SH-SY5Y (cell line): Measurements from ENCODE around the gene WNT5A.

Source experiments
- GATA2 ChIP-seq: IDR thresholded peaks from 2 replicates; pipeline ENCODE4 v1.6.1; 2011; ENCODE audit warnings: mild to moderate bottlenecking, low read depth, low read length
- GATA3 ChIP-seq: IDR thresholded peaks from 2 replicates; pipeline ENCODE4 v1.6.1; 2011; ENCODE audit warnings: low read depth, mild to moderate bottlenecking, low read length, moderate library complexity

WNT5A gene

DNA sequence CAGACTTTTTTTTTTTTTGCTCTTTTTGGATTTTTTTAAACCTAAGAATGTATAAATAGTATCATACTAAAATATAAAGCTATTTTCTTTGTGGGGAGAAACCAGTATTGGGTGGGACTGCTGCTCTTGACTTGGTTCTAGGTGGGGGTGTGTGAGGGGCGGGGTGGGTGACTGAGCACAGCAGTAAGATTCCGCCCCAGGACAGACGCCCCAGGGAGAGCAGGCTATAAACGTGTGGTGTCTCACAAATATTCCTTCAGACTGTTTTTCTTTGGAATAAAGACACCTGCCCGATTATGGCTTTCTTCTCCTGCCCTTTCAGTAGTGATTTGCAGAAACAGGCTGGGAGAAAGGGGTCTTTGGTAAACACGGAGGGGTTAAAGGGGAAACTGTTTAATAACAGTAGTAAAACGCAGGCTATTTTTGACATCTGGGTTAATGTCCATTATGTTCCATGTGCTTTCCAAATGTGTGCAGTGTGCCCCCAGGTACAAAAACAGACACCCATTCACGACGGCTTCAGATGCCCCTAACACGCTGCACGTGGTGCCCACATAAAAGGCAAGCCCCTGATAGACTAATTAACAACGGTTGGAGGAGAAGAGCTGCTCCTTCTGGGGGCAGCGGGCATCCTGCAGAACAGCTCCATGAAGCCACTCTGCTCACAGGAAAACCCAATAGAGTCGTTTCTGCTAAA is 28.6 kb upstream of the WNT5A start:
- no peak for TF ChIP-seq GATA3
- no peak for TF ChIP-seq GATA2

DNA sequence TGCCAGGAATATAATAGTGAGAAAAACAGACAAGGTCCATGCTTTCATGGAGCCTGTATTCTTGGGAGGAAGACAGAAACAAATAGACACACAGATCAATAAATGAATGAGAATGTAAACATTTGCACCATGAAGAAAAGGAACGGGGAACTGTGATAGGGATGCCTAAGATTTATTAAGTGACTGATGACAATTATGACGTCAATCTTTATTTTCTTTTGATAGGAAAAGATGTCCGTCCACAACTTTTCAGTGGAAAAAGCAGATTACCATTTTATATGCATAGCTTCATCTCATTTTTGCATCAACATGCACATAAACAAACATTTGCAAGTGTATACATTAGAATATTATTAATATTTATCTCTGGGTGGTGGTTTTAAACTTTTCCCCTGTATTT is 27.9 kb upstream of the WNT5A start:
- TF ChIP-seq GATA3 (no peak), GATA2 (no peak)

DNA sequence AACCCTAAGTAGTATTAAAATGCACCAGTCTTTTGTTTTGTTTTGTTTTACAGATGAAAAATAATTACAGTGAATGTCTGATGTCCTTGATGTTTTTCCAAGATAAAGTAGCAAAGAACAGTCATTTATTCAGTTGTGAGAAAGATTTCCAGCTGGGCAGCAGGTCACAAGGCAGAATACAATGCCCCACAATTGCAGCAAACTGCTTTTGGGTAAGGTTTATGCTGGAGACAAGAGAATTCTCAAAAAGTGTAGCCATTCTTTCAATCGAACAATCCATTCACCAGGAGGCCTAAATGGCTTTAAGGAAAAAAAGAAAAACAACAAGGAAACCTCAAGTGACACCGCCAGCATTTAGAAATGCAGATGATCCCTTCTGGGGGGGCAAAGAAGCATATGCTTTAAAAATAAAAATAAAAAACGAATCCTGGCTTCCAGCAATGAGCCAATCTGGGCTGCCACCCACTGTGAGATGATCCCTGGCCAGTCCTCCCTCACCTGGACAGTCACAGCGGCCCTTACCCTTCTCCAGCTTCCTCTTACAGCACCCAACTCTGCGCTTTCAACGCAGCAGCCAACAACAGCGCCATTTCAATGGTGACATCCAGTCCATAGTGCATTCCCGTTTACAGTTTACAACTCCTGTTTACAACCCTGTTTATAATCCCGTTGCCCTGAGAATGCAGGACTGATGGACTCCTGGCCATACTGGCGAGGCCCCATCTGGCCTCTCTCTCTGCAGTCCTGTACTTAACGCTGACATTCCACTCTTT is 25.7 kb upstream of the WNT5A start:
- TF ChIP-seq GATA3 (no peak), GATA2 (no peak)

DNA sequence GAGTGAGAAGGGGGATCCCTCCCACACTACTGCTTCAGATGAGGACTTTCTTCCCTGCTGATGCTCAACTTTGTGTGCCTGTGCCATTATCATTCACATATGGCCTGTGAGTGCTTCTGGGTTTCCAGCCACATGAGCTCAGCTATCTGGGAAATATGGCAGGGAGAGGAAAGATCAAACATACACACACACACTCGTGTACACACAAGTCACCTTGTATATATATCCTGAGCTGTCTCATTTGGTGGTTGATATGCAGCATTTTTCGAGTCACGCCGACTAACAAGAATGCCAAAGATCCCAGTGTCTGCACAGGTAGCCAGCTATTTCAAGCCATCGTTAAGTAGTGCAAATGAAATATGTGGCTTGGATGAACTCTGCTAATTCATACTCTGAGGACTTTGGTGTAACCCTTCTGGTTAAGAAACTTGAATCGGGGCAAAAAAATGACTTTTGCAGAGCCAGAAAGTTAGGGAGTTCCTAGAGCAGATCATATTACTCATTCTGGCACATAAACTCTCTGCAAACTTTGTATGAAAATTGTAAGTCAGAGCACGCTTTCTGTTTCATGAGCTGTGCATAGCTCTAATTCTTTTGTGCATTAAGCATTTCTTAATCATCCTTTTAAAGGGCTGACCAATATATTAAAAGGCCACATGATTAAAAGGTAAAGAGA is 24.9 kb upstream of the WNT5A start:
- TF ChIP-seq GATA3 (no peak), GATA2 (no peak)

DNA sequence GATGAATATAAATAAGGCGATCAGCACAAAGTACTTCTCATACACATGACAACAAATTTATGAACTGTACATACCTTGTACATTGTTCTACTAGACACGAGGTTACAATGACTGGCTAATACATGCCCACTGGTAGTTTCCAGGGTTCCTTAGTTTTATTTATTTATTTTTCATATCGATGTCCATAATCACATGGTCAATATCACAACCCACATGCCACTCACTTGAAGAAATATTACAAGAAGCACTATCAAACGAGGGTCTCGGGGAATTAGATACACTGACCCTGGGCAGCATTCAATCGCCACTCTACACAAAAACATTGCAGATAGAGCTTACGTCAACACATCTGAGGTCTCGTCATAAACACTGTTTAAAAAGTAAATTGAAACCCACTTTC is 21.2 kb upstream of the WNT5A start:
- TF ChIP-seq GATA2 (no peak), GATA3 (no peak)

DNA sequence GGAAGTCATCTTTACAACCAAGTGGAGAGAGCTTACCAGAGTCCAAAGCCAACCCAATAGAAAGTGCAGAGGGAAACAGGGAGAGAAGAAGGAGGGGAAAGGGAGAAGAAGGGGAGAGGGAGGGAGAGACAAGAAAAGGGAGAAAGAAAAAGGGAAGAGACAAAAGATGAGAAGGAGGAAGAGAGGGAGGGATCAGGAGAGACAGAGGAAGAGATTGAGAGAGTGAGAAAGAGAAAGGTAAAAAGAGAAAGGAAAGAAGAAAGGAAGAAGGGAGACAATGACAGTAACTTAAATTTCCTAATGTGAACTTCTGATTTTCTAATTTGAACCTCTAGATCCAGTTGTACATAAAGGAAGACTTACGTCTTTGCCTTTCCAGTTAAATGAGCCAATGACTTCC is 20.7 kb upstream of the WNT5A start:
- TF ChIP-seq GATA2 (no peak), GATA3 (no peak)

DNA sequence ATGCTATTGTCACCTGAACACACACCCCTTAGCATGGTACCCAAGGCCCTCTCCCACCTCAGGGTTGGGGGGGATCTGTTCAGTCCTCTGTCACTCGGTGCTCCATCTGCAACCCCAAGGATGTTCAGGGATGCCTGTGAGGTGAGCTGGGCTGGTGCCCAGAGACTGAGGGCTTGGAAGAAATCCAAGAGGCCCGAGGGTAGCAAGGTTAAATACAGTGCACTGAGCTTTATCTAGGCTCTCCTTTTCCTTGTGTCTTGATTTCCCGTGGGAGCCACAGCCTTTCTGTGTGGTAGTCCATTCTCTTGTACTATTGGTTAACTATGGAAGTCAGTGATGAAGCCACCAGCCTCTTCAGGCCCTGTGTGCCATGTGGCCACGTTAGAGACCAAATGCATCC is 18.7 kb upstream of the WNT5A start:
- no peak for TF ChIP-seq GATA3
- TF ChIP-seq GATA2 = no peak

DNA sequence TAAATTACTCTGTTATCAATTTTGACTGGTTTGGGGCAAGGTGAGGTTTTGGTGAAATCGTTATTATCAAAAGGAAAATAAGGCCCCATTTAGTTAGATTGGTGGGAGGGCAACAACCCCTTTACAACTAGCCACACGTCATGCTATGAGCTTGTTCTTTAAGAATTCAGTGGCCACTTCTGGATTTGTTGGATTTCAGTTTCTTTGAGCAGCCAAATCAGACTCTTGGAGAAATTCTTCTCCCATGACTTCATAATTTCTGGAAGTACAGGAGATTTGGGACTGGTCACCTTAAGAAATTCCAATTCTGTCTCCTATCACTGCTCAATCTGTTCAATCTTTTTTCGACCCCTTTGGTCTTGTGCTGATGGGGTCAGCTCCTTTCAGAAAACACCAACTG is 14.8 kb upstream of the WNT5A start:
- no peak for TF ChIP-seq GATA2
- TF ChIP-seq GATA3 = no peak

DNA sequence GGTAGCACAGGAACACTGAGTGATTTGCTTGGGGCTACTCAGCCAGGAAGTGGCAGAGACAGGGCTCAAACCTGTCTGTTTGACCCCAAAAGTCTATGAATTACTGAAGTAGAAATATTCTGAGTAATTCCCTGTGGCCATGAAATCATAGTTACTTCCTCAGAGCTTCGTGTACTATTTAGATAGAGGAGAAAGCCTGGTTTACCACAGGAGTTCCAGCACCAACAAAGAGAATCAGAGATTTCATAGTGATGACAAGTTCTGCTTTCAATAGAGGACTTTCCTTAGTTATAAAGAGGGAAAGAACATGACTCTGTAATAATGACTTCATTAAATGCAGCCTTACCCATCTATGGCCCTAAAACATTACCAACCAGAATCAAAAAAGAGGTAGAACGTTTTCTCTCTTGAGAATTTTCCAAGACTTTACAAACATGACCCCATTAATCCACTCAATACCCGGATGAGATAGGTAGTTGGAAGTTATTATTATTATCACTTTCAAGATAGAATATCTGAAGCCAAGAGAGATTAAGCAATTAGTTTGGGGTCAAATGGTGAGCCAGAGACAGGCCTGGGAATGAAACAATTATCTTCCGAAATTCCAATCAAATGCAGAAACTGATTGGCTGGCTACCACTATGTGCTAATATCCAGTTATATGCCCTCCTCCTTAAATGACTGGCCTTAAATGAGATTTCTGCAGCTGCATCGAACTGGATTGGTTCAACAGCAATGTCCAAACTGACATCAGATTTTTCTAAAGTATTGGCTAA is 13.6 kb upstream of the WNT5A start:
- TF ChIP-seq GATA3 (no peak), GATA2 (no peak)

DNA sequence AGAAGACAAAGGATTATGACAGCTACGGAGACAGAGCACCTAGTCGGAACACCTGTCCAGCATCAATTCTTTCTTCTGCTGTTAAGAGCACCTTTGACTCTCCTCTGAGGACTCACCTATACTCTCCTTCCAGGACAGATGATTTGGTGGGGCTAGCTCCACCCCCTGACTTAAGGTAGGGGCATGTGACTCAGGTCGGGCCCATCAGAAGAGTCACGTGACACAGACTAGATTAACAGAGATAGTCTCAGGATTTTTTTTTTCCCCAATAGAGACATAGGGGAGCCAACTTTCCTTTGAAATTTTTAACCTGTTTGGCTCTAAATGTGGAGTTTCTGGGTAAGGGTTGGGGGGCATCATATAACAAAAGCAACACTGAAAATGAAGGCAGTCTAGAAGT is 11.4 kb upstream of the WNT5A start:
- TF ChIP-seq GATA3 (no peak), GATA2 (no peak)

DNA sequence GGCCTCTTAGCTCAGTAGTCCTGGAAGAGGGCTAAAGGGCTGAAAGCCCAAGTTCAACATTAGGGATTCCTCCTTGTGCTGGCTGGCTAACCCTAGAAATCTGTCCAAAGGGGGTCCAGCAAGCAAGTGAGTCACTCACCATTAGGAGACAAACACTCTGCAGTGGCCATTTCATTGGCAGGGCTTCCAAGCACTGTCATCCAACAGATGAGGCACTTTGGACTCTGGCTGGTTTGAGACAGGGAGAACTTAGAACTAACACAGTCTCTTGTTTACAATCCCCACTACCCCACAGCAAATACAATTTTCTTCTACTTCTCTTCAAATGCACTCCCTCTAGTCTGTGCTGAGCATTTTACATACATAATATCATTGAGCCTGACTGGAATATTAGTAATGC is 10.1 kb upstream of the WNT5A start:
- no peak for TF ChIP-seq GATA3
- TF ChIP-seq GATA2 = no peak

DNA sequence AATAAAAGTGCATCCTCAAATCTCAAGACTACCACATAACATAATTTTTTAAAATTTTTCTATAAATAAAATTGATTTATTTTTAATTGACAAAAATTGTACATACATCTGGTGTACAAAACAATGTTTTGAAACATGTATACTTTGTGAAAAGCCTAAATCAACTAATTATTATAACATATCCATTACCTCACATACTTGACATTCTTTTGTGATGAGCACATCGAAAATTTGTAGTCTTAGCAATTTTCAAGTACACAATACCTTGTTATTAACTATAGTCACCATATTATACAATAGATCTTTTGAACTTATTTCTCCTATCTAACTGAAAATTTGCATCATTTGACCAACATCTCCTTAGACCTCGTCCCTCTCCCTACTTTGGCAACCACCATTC is 7.9 kb upstream of the WNT5A start:
- no peak for TF ChIP-seq GATA2

DNA sequence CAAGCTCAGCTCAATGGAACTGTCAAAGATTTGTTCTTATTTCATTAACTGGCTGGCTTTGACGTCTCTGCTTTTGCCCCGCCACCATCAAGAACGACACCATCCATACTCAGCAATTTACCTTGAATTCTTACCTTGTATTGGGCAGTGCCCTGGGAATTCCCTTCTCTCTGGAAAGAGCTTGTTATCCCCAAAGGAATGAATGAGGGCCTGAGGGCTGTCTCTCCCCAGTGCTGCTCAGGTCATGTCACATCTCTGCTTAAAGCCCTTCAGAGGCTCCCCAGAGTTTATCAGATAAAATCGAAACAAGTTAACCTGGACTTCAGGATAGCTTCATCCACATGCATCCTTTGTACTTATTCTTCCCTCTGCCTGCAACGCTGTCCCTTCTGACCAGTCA is 5.9 kb upstream of the WNT5A start:
- TF ChIP-seq GATA3 = no peak
- TF ChIP-seq GATA2 = no peak

DNA sequence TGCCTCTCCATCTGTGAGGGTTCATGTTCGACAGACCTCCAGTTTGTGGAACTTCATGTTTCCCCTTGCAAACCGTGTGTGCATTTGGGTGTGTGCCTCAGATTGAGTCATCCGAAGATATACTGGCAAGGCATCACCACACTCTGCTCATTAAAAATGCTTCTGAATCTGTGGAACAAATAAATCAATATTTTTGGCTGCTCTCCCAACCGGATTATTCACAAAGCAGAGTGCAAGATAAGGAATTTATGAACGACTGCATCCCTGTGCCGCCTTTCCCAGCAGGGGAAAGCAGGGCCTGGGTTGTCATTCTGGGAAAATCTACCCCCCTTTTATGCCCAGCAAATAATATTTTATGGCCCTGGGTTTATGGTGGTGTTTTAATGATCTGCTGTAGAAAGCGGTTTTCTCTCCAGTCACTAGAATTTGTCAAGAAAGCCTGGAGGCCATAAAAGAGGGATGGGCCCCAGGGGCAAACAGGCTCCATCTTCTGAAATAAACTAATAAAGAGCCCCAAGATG is 4.2 kb upstream of the WNT5A start:
- TF ChIP-seq GATA2 = peak; percentile 75
- no peak for TF ChIP-seq GATA3

DNA sequence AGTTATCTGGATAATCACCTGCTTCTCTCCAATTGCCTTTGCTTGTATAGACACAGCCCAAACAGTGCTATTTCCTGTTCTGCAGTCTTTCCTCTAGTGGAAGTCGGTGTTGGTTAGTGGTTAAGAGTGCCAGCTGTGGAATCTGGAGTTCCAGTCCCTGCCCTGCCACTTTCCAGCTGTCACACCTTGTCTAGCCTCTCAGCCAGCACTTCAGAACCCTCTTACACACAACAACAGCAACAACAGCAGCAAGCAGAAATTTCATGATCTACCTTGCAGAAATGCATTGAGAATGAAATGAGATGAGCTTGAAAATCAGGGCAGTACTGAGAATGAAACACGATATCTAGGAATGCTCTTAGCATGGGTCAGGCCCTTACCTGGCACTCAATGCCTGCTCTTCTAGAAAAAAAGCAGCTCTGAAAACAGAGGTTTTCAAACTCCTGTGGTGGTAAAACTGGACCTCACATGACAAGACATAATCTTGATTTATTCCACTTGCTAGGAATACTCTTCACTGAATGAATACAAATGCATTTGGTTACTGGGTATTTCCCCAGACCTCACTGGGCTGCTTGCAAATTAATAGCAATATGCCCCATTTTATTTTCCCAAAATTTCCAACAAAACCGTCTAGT is 3.3 kb upstream of the WNT5A start:
- TF ChIP-seq GATA2 (no peak), GATA3 (no peak)

DNA sequence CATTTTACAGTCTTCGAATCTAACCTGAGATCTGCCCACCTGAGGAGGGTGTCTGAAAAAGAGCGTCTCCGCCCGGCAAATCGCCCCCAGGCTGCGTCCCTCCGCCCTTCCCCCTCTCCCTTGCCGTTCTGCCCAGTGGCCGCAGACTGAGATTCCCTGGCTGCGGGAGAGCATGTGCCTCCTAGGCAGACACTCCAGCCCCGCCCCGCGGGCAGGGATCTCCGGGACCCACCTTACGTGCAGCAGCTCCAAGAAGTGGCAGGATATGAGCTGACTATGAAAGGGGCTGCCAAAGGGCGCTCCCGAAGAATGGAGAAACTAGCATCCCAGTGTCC is 2.7 kb upstream of the WNT5A start:
- TF ChIP-seq GATA2 (no peak), GATA3 (no peak)
